Retinal pigment epithelial cell (primary cell): ENCODE data around the gene EQTN.

Experiments
- DNase-seq: peaks from one replicate; pipeline ENCODE4 v3.0.0-alpha.2; 2010; ENCODE audit warnings: low read depth
- H3K4me3 ChIP-seq: 2 replicates; pipeline ENCODE4 v1.5.1; 2011; ENCODE audit warnings: mild to moderate bottlenecking, low read length, control low read depth, moderate library complexity
- CTCF ChIP-seq: conservative IDR thresholded peaks from 2 replicates; pipeline ENCODE4 v1.5.1; 2011; ENCODE audit warnings: low read depth, low read length, control low read depth, inconsistent platforms

Gene EQTN

GRCh38 chr9:27338527-27338903 lies 41.6 kb upstream of the EQTN start:
- TF ChIP-seq CTCF = no peak
- no peak overlapping the region for H3K4me3 ChIP-seq
- no peak for DNase-seq

GRCh38 chr9:27337833-27338526 lies 41.0 kb upstream of the EQTN start:
- TF ChIP-seq CTCF = no peak
- H3K4me3 ChIP-seq = no peak overlapping the region
- DNase-seq = no peak

GRCh38 chr9:27337236-27337635 lies 40.3 kb upstream of the EQTN start:
- DNase-seq = no peak
- no peak overlapping the region for H3K4me3 ChIP-seq
- no peak for TF ChIP-seq CTCF

GRCh38 chr9:27336829-27337228 lies 39.9 kb upstream of the EQTN start:
- TF ChIP-seq CTCF = no peak
- H3K4me3 ChIP-seq = no peak overlapping the region
- no peak for DNase-seq

GRCh38 chr9:27336126-27336525 lies 39.2 kb upstream of the EQTN start:
- TF ChIP-seq CTCF = no peak
- no peak overlapping the region for H3K4me3 ChIP-seq
- no peak for DNase-seq

GRCh38 chr9:27335075-27335474 lies 38.1 kb upstream of the EQTN start:
- no peak for DNase-seq
- H3K4me3 ChIP-seq = no peak overlapping the region
- TF ChIP-seq CTCF = no peak

GRCh38 chr9:27333241-27334052 lies 36.5 kb upstream of the EQTN start:
- TF ChIP-seq CTCF = peak; percentile 78
- peak; percentile 26 for DNase-seq
- no peak overlapping the region for H3K4me3 ChIP-seq
